ENCODE results near the gene ALK.

ALK gene

GRCh38 chr2:29808321-29808720 lies 113.1 kb downstream of the ALK start:
- TF ChIP-seq, protein P1, sequence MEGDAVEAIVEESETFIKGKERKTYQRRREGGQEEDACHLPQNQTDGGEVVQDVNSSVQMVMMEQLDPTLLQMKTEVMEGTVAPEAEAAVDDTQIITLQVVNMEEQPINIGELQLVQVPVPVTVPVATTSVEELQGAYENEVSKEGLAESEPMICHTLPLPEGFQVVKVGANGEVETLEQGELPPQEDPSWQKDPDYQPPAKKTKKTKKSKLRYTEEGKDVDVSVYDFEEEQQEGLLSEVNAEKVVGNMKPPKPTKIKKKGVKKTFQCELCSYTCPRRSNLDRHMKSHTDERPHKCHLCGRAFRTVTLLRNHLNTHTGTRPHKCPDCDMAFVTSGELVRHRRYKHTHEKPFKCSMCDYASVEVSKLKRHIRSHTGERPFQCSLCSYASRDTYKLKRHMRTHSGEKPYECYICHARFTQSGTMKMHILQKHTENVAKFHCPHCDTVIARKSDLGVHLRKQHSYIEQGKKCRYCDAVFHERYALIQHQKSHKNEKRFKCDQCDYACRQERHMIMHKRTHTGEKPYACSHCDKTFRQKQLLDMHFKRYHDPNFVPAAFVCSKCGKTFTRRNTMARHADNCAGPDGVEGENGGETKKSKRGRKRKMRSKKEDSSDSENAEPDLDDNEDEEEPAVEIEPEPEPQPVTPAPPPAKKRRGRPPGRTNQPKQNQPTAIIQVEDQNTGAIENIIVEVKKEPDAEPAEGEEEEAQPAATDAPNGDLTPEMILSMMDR (IDR thresholded peaks at IDR 0.05) = no peak
- no peaks in the 10 kb centered on the region for H3K36me3 ChIP-seq
- H3K4me1 ChIP-seq (ENCODE audit: control insufficient read depth in 1 of 2, insufficient read depth in 1 of 2, low read depth in 1 of 2, low read length in 1 of 2) = no peaks in the 10 kb centered on the region
- no peak overlapping the region for H3K4me3 ChIP-seq (ENCODE audit: low read depth in 1 of 2, low read length in 1 of 2)
- H3K9me3 ChIP-seq = no peaks in the 10 kb centered on the region
- H3K27me3 ChIP-seq = no peaks in the 10 kb centered on the region
- H3K27ac ChIP-seq = no peak overlapping the region

- TF ChIP-seq, protein P1 (IDR thresholded peaks at IDR 0.05) = no peak
- Histone ChIP-seq H3K4me1 (ENCODE audit: control insufficient read depth in 1 of 2, insufficient read depth in 1 of 2, low read depth in 1 of 2, low read length in 1 of 2) (no peaks in the 10 kb centered on the region), H3K27me3 (no peaks in the 10 kb centered on the region), H3K4me3 (ENCODE audit: low read depth in 1 of 2, low read length in 1 of 2) (no peak overlapping the region), H3K27ac (no peak overlapping the region), H3K9me3 (no peaks in the 10 kb centered on the region), H3K36me3 (no peaks in the 10 kb centered on the region)
These were observed 114.3 kb downstream of the ALK start for GRCh38 chr2:29807082-29807481.

- no peaks in the 10 kb centered on the region for H3K36me3 ChIP-seq
- TF ChIP-seq, protein P1 (IDR thresholded peaks at IDR 0.05) = no peak
- no peak overlapping the region for H3K27ac ChIP-seq
- H3K4me3 ChIP-seq (ENCODE audit: low read depth in 1 of 2, low read length in 1 of 2) = no peak overlapping the region
- H3K27me3 ChIP-seq = no peaks in the 10 kb centered on the region
- H3K9me3 ChIP-seq = no peaks in the 10 kb centered on the region
- H3K4me1 ChIP-seq (ENCODE audit: control insufficient read depth in 1 of 2, insufficient read depth in 1 of 2, low read depth in 1 of 2, low read length in 1 of 2) = no peaks in the 10 kb centered on the region
These were observed 114.9 kb downstream of the ALK start for GRCh38 chr2:29806461-29806860.

- H3K27ac ChIP-seq = no peak overlapping the region
- no peaks in the 10 kb centered on the region for H3K36me3 ChIP-seq
- H3K4me1 ChIP-seq (ENCODE audit: control insufficient read depth in 1 of 2, insufficient read depth in 1 of 2, low read depth in 1 of 2, low read length in 1 of 2) = no peaks in the 10 kb centered on the region
- no peaks in the 10 kb centered on the region for H3K9me3 ChIP-seq
- H3K4me3 ChIP-seq (ENCODE audit: low read depth in 1 of 2, low read length in 1 of 2) = no peak overlapping the region
- TF ChIP-seq, protein P1 (IDR thresholded peaks at IDR 0.05) = no peak
- no peaks in the 10 kb centered on the region for H3K27me3 ChIP-seq
These were observed 116.7 kb downstream of the ALK start for GRCh38 chr2:29804671-29805070.

GRCh38 chr2:29803537-29803936 lies 117.8 kb downstream of the ALK start:
- Histone ChIP-seq H3K9me3 (no peaks in the 10 kb centered on the region), H3K4me3 (ENCODE audit: low read depth in 1 of 2, low read length in 1 of 2) (no peak overlapping the region), H3K27ac (no peak overlapping the region), H3K4me1 (ENCODE audit: control insufficient read depth in 1 of 2, insufficient read depth in 1 of 2, low read depth in 1 of 2, low read length in 1 of 2) (no peaks in the 10 kb centered on the region), H3K36me3 (no peaks in the 10 kb centered on the region), H3K27me3 (no peaks in the 10 kb centered on the region)
- TF ChIP-seq, protein P1 (IDR thresholded peaks at IDR 0.05) = no peak

GRCh38 chr2:29802986-29803385 lies 118.4 kb downstream of the ALK start:
- Histone ChIP-seq H3K4me3 (ENCODE audit: low read depth in 1 of 2, low read length in 1 of 2) (no peak overlapping the region), H3K9me3 (no peaks in the 10 kb centered on the region), H3K27ac (no peak overlapping the region), H3K36me3 (no peaks in the 10 kb centered on the region), H3K27me3 (no peaks in the 10 kb centered on the region), H3K4me1 (ENCODE audit: control insufficient read depth in 1 of 2, insufficient read depth in 1 of 2, low read depth in 1 of 2, low read length in 1 of 2) (no peaks in the 10 kb centered on the region)
- TF ChIP-seq, protein P1 (IDR thresholded peaks at IDR 0.05) = no peak
